SK-N-SH (cell line): Measurements from ENCODE around the gene FGF23. TPM values are rescaled to one million over a fixed set of nuclear protein-coding genes. Genes with fewer than 3 reads are reported as not detected.

Experiments used
- CTCF ChIA-PET: fragments of 300-600, 350-600 bp; formaldehyde crosslinking; extraction: SDS; loops from one replicate; lab custom pipeline; 2021; lab: Yijun Ruan, JAX
- POLR2A ChIA-PET: fragments of 350-600 bp; sonication (Branson Sonifier 250); formaldehyde crosslinking; extraction: SDS; loops from one replicate; lab custom pipeline; 2020; ENCODE audit warnings: antibody characterized with exemption, inconsistent platforms; lab: Yijun Ruan, JAX
- DNase-seq: peaks from one replicate; pipeline ENCODE4 v3.0.0; 2012
- H2AFZ ChIP-seq: fragments of 200-600 bp; sonication (generic); 2 replicates; pipeline ENCODE4 v1.8.1; 2016; ENCODE audit warnings: antibody characterized with exemption, mild to moderate bottlenecking, low read depth
- H3F3A ChIP-seq: fragments of 200-600 bp; sonication (generic); replicated peaks from 2 replicates; pipeline ENCODE3; 2016; ENCODE audit warnings: antibody characterized with exemption, mild to moderate bottlenecking; ENCODE audit not compliant: insufficient read depth
- H3K27ac ChIP-seq, 2 experiments: fragments of 200-500 bp in 1 of 2; fragments of 200-600 bp in 1 of 2; sonication (Bioruptor generic) in 1 of 2; sonication (generic), shearing (Covaris generic) in 1 of 2; 2 replicates each; pipeline versions ENCODE4 v1.5.1 to v1.6.1; 2014 to 2016; ENCODE audit warnings: low read depth in 2 of 2, inconsistent platforms in 1 of 2, low read length in 1 of 2, mild to moderate bottlenecking in 1 of 2, mixed read lengths in 1 of 2
- H3K27me3 ChIP-seq: fragments of 200-600 bp; sonication (generic), shearing (Covaris generic); 2 replicates; pipeline ENCODE4 v1.6.1; 2016; ENCODE audit warnings: mixed run types; ENCODE audit not compliant: insufficient read depth
- H3K36me3 ChIP-seq, 2 experiments: fragments of 200-500 bp in 1 of 2; fragments of 200-600 bp in 1 of 2; sonication (Bioruptor generic) in 1 of 2; sonication (generic) in 1 of 2; replicated peaks in 1 of 2; 2 replicates each; pipeline versions ENCODE3 to v1.5.1; 2014 to 2016; ENCODE audit warnings: low read length in 1 of 2, mild to moderate bottlenecking in 1 of 2; ENCODE audit not compliant: insufficient read depth in 2 of 2, control insufficient read depth in 1 of 2
- H3K4me1 ChIP-seq, 2 experiments: fragments of 200-500 bp in 1 of 2; fragments of 200-600 bp in 1 of 2; sonication (Bioruptor generic) in 1 of 2; sonication (generic), shearing (Covaris generic) in 1 of 2; 2 replicates each; pipeline versions ENCODE4 v1.5.1 to v1.6.1; 2014 to 2016; ENCODE audit warnings: low read depth in 1 of 2, low read length in 1 of 2, mixed run types in 1 of 2; ENCODE audit not compliant: insufficient read depth in 2 of 2, control insufficient read depth in 1 of 2
- H3K4me2 ChIP-seq: fragments of 200-600 bp; sonication (generic), shearing (Covaris generic); 2 replicates; pipeline ENCODE4 v1.6.1; 2017; ENCODE audit warnings: mixed run types
- H3K4me3 ChIP-seq, 2 experiments: fragments of 200-500 bp in 1 of 2; fragments of 200-600 bp in 1 of 2; sonication (Bioruptor generic) in 1 of 2; sonication (generic), shearing (Covaris generic) in 1 of 2; 2 replicates each; pipeline versions ENCODE4 v1.5.1 to v1.8.1; 2014 to 2016; ENCODE audit warnings: low read depth in 2 of 2, inconsistent platforms in 1 of 2, low read length in 1 of 2, mild to moderate bottlenecking in 1 of 2, mixed read lengths in 1 of 2, moderate library complexity in 1 of 2
- H3K79me2 ChIP-seq: fragments of 200-600 bp; sonication (generic); 2 replicates; pipeline ENCODE4 v1.8.1; 2017; ENCODE audit warnings: mild to moderate bottlenecking; ENCODE audit not compliant: insufficient read depth
- H3K9ac ChIP-seq: fragments of 200-600 bp; sonication (generic); 2 replicates; pipeline ENCODE4 v1.6.1; 2017; ENCODE audit warnings: mixed run types
- H3K9me2 ChIP-seq: fragments of 200-600 bp; sonication (generic); 2 replicates; pipeline ENCODE4 v1.6.1; 2017; ENCODE audit warnings: mixed run types
- H3K9me3 ChIP-seq: fragments of 200-600 bp; sonication (generic); 2 replicates; pipeline ENCODE4 v1.6.1; 2017; ENCODE audit warnings: mixed run types, mild to moderate bottlenecking, moderate library complexity
- H4K20me1 ChIP-seq: fragments of 200-600 bp; sonication (generic); 2 replicates; pipeline ENCODE4 v1.6.1; 2017; ENCODE audit warnings: mild to moderate bottlenecking, mixed run types; ENCODE audit not compliant: insufficient read depth
- EP300 ChIP-seq, 2 experiments: IDR thresholded peaks; 2 replicates each; pipeline versions ENCODE4 v1.4.0 to v1.6.1; 2012; ENCODE audit warnings: borderline replicate concordance in 1 of 2, low read depth in 1 of 2, low read length in 1 of 2
- EZH2phosphoT487 ChIP-seq: fragments of 200-600 bp; sonication (generic); IDR thresholded peaks from 2 replicates; pipeline ENCODE4 v1.6.1; 2017; ENCODE audit warnings: low read depth, mixed run types, mild to moderate bottlenecking, antibody characterized with exemption, moderate library complexity, borderline replicate concordance
- FOSL2 ChIP-seq: IDR thresholded peaks from 2 replicates; pipeline ENCODE4 v1.4.0; 2012; ENCODE audit warnings: low read depth, mild to moderate bottlenecking, moderate library complexity, borderline replicate concordance
- JUND ChIP-seq: IDR thresholded peaks from 2 replicates; pipeline ENCODE4 v1.4.0; 2012
- MEF2A ChIP-seq: IDR thresholded peaks from 2 replicates; pipeline ENCODE4 v1.4.0; 2012; ENCODE audit warnings: low read depth, borderline replicate concordance
- NFIC ChIP-seq: IDR thresholded peaks from 2 replicates; pipeline ENCODE4 v1.4.0; 2012; ENCODE audit warnings: borderline replicate concordance
- RFX5 ChIP-seq: IDR thresholded peaks from 2 replicates; pipeline ENCODE4 v1.6.1; 2012; ENCODE audit warnings: mild to moderate bottlenecking, improper control_type of control experiment, low read length
- RXRA ChIP-seq: IDR thresholded peaks from 2 replicates; pipeline ENCODE4 v1.4.0; 2012; ENCODE audit warnings: low read depth, mild to moderate bottlenecking, borderline replicate concordance
- SIN3A ChIP-seq: IDR thresholded peaks from 2 replicates; pipeline ENCODE4 v1.6.1; 2012; ENCODE audit warnings: low read depth, mild to moderate bottlenecking, low read length, moderate library complexity, borderline replicate concordance
- TAF1 ChIP-seq: IDR thresholded peaks from 2 replicates; pipeline ENCODE4 v1.6.1; 2012; ENCODE audit warnings: low read depth, mild to moderate bottlenecking, low read length, moderate library complexity, borderline replicate concordance
- TCF12 ChIP-seq: IDR thresholded peaks from 2 replicates; pipeline ENCODE4 v1.4.0; 2012
- TEAD4 ChIP-seq: IDR thresholded peaks from 2 replicates; pipeline ENCODE4 v1.4.0; 2012; ENCODE audit warnings: mild to moderate bottlenecking, borderline replicate concordance; ENCODE audit not compliant: insufficient read depth
- WGBS: methylation state at CpG from one replicate; pipeline ENCODE4 v1.1.6; 2017; ENCODE audit warnings: low lambda C conversion rate; 5-methylcytosine and 5-hydroxymethylcytosine counted together
- polyA plus RNA-seq, 3 experiments: library from polyadenylated mRNA; depleted of rRNA; stranded (reverse); fragments of >200 nt; gene quantifications; 2 replicates each; pipeline ENCODE4 v1.2.3, GENCODE V29; 2012
- TF ChIP-seq, protein P1 (sequence below): fragments of 200-600 bp; sonication (generic); IDR thresholded peaks from 2 replicates; pipeline ENCODE4 v1.6.1; 2017; ENCODE audit warnings: antibody characterized with exemption, mild to moderate bottlenecking, moderate library complexity
- TF ChIP-seq, protein P2 (sequence below): IDR thresholded peaks from 2 replicates; pipeline ENCODE4 v1.4.0; 2012; ENCODE audit warnings: low read depth, borderline replicate concordance
- TF ChIP-seq, protein P3 (sequence below): fragments of 150-350 bp; IDR thresholded peaks from 2 replicates; pipeline ENCODE4 v1.6.1; 2016; ENCODE audit warnings: mild to moderate bottlenecking, low read depth, low read length
- TF ChIP-seq, protein P4 (sequence below): IDR thresholded peaks from 2 replicates; pipeline ENCODE4; 2012
- TF ChIP-seq, protein P5 (sequence below): IDR thresholded peaks from 2 replicates; pipeline ENCODE4 v1.4.0; 2012; ENCODE audit warnings: low read depth, borderline replicate concordance

The FGF23 gene
- polyA plus RNA-seq, 1 of the 3 experiments (the other 2 are of a cell fraction), result not detected

DNA sequence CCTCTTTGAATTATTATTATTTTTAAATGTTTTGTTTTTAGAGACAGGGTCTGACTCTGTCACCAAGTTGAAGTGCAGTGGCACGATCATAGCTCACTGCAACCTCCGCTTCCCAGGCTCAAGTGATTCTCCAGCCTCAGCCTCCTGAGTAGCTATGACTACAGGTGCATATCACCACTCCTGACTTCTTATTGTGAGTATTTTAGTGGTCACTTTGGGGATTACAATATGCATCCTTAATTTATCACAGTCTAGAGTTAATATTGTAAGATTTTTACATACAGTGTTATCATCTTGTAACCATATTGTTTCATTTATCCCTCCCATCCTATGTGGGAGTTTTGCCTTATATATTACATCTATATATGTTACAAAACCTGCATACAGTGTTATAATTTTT lies 13.4 kb downstream of the FGF23 start:
- H3K79me2 ChIP-seq, result no peaks in the 10 kb centered on the region
- no peaks in the 10 kb centered on the region for H4K20me1 ChIP-seq
- no peaks in the 10 kb centered on the region for H3K9me3 ChIP-seq
- no peak overlapping the region for H3K4me3 ChIP-seq
- ChIA-PET CTCF (interaction anchor here (0.7 to 1.2 kb wide), 2 partner anchors 14 to 115 kb away, joined by 3 to 8 read pairs; partner anchors contain the start of gene FGF23), POLR2A (no interaction called here)
- H3K36me3 ChIP-seq, result no peaks in the 10 kb centered on the region
- TF ChIP-seq TAF1 (no peak), NFIC (no peak), RFX5 (no peak), MEF2A (no peak), SIN3A (no peak), TCF12 (no peak), JUND (no peak), EP300 (IDR thresholded peaks at IDR 0.05; ENCODE audit: borderline replicate concordance in 1 of 2, low read depth in 1 of 2, low read length in 1 of 2) (no peak), TEAD4 (no peak), EZH2phosphoT487 (no peak), RXRA (no peak), FOSL2 (no peak)
- TF ChIP-seq, protein P1, sequence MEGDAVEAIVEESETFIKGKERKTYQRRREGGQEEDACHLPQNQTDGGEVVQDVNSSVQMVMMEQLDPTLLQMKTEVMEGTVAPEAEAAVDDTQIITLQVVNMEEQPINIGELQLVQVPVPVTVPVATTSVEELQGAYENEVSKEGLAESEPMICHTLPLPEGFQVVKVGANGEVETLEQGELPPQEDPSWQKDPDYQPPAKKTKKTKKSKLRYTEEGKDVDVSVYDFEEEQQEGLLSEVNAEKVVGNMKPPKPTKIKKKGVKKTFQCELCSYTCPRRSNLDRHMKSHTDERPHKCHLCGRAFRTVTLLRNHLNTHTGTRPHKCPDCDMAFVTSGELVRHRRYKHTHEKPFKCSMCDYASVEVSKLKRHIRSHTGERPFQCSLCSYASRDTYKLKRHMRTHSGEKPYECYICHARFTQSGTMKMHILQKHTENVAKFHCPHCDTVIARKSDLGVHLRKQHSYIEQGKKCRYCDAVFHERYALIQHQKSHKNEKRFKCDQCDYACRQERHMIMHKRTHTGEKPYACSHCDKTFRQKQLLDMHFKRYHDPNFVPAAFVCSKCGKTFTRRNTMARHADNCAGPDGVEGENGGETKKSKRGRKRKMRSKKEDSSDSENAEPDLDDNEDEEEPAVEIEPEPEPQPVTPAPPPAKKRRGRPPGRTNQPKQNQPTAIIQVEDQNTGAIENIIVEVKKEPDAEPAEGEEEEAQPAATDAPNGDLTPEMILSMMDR, result no peak
- TF ChIP-seq, protein P2, sequence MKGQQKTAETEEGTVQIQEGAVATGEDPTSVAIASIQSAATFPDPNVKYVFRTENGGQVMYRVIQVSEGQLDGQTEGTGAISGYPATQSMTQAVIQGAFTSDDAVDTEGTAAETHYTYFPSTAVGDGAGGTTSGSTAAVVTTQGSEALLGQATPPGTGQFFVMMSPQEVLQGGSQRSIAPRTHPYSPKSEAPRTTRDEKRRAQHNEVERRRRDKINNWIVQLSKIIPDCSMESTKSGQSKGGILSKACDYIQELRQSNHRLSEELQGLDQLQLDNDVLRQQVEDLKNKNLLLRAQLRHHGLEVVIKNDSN, result no peak
- TF ChIP-seq, protein P3, sequence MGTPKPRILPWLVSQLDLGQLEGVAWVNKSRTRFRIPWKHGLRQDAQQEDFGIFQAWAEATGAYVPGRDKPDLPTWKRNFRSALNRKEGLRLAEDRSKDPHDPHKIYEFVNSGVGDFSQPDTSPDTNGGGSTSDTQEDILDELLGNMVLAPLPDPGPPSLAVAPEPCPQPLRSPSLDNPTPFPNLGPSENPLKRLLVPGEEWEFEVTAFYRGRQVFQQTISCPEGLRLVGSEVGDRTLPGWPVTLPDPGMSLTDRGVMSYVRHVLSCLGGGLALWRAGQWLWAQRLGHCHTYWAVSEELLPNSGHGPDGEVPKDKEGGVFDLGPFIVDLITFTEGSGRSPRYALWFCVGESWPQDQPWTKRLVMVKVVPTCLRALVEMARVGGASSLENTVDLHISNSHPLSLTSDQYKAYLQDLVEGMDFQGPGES, result no peak
- TF ChIP-seq, protein P4, sequence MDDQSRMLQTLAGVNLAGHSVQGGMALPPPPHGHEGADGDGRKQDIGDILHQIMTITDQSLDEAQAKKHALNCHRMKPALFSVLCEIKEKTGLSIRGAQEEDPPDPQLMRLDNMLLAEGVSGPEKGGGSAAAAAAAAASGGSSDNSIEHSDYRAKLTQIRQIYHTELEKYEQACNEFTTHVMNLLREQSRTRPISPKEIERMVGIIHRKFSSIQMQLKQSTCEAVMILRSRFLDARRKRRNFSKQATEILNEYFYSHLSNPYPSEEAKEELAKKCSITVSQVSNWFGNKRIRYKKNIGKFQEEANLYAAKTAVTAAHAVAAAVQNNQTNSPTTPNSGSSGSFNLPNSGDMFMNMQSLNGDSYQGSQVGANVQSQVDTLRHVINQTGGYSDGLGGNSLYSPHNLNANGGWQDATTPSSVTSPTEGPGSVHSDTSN, result no peak
- TF ChIP-seq, protein P5, sequence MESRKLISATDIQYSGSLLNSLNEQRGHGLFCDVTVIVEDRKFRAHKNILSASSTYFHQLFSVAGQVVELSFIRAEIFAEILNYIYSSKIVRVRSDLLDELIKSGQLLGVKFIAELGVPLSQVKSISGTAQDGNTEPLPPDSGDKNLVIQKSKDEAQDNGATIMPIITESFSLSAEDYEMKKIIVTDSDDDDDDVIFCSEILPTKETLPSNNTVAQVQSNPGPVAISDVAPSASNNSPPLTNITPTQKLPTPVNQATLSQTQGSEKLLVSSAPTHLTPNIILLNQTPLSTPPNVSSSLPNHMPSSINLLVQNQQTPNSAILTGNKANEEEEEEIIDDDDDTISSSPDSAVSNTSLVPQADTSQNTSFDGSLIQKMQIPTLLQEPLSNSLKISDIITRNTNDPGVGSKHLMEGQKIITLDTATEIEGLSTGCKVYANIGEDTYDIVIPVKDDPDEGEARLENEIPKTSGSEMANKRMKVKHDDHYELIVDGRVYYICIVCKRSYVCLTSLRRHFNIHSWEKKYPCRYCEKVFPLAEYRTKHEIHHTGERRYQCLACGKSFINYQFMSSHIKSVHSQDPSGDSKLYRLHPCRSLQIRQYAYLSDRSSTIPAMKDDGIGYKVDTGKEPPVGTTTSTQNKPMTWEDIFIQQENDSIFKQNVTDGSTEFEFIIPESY, result no peak
- no peaks in the 10 kb centered on the region for H3K9me2 ChIP-seq
- H2AFZ ChIP-seq, result no peak overlapping the region
- WGBS, result 12% methylated on average over 2 of the region's 2 CpGs
- no peaks in the 10 kb centered on the region; the same call in 1 of the 2 replicates for H3K27me3 ChIP-seq
- H3K9ac ChIP-seq, result no peak overlapping the region
- H3K4me2 ChIP-seq, result no peak overlapping the region
- H3F3A ChIP-seq, result no peaks in the 10 kb centered on the region
- no peak for DNase-seq
- H3K4me1 ChIP-seq, result no peaks in the 10 kb centered on the region
- H3K27ac ChIP-seq, result no peak overlapping the region
